ENCODE measurements around the gene AGFG1. TPM values are rescaled to one million over a fixed set of nuclear protein-coding genes. Genes with fewer than 3 reads are reported as not detected.

Gene AGFG1
- total RNA-seq, 2 donors from 2014 or later, result 10.2 to 16.1 TPM

- Histone ChIP-seq H3K36me3 (replicated peaks in 1 of 2; ENCODE audit: insufficient read depth in 1 of 2, low read depth in 2 of 2) (no peaks in the 10 kb centered on the region), H3K27me3 (no peaks in the 10 kb centered on the region), H3K4me1 (peaks cover 51% of the 10 kb centered on the region), H3K9me3 (no peaks in the 10 kb centered on the region), H3K4me3 (no peak overlapping the region), H3K27ac (no peak overlapping the region)
- WGBS, 2 donors, result 86 to 89% methylated on average over 1 of the region's 1 CpG
- TF ChIP-seq CTCF (IDR thresholded peaks at IDR 0.05), result no peak
- no peak for TF ChIP-seq POLR2A (IDR thresholded peaks at IDR 0.05)
- DNase-seq (no peak), ATAC-seq (no peak)
- intact Hi-C loops (cut with DNase I), result no loop called here
Observed at GRCh38 chr2:227506456-227506855, 34.5 kb downstream of the AGFG1 start.

- ATAC-seq, result no peak
- no peak overlapping the region for H3K4me3 ChIP-seq
- no peaks in the 10 kb centered on the region for H3K36me3 ChIP-seq (replicated peaks in 1 of 2; ENCODE audit: insufficient read depth in 1 of 2, low read depth in 2 of 2)
- no peaks in the 10 kb centered on the region for H3K9me3 ChIP-seq
- no peaks in the 10 kb centered on the region for H3K27me3 ChIP-seq
- WGBS, 2 donors, result 68 to 83% methylated on average over 2 of the region's 2 CpGs
- peaks cover 65% of the 10 kb centered on the region for H3K4me1 ChIP-seq
- TF ChIP-seq POLR2A (IDR thresholded peaks at IDR 0.05) (no peak), CTCF (IDR thresholded peaks at IDR 0.05) (no peak)
- no peak for DNase-seq
- H3K27ac ChIP-seq, result no peak overlapping the region
- intact Hi-C loops (cut with DNase I), result no loop called here
Observed at GRCh38 chr2:227507963-227508362, 36.0 kb downstream of the AGFG1 start.

- TF ChIP-seq CTCF (IDR thresholded peaks at IDR 0.05) (no peak), POLR2A (IDR thresholded peaks at IDR 0.05) (no peak)
- H3K27ac ChIP-seq, result no peak overlapping the region
- ATAC-seq (no peak), DNase-seq (no peak)
- peaks cover 61% of the 10 kb centered on the region for H3K4me1 ChIP-seq
- intact Hi-C loops (cut with DNase I), result no loop called here
- H3K36me3 ChIP-seq (replicated peaks in 1 of 2; ENCODE audit: insufficient read depth in 1 of 2, low read depth in 2 of 2), result no peaks in the 10 kb centered on the region
- H3K27me3 ChIP-seq, result no peaks in the 10 kb centered on the region
- no peak overlapping the region for H3K4me3 ChIP-seq
- no peaks in the 10 kb centered on the region for H3K9me3 ChIP-seq
- 82 to 91% methylated on average over 2 of the region's 2 CpGs for WGBS, 2 donors
Observed at GRCh38 chr2:227509076-227509475, 37.1 kb downstream of the AGFG1 start.

GRCh38 chr2:227509824-227510619 is 38.1 kb downstream of the AGFG1 start:
- no peaks in the 10 kb centered on the region for H3K36me3 ChIP-seq (replicated peaks in 1 of 2; ENCODE audit: insufficient read depth in 1 of 2, low read depth in 2 of 2)
- H3K4me1 ChIP-seq, result peaks cover 54% of the 10 kb centered on the region
- intact Hi-C loops (cut with DNase I), result no loop called here
- H3K4me3 ChIP-seq, result no peak overlapping the region
- ATAC-seq (no peak), DNase-seq (no peak)
- H3K27me3 ChIP-seq, result no peaks in the 10 kb centered on the region
- 53 to 58% methylated on average over 4 of the region's 4 CpGs for WGBS, 2 donors
- TF ChIP-seq POLR2A (IDR thresholded peaks at IDR 0.05) (no peak), CTCF (IDR thresholded peaks at IDR 0.05) (no peak)
- H3K27ac ChIP-seq, result no peak overlapping the region
- H3K9me3 ChIP-seq, result no peaks in the 10 kb centered on the region

- ATAC-seq (no peak), DNase-seq (no peak)
- no peaks in the 10 kb centered on the region for H3K9me3 ChIP-seq
- TF ChIP-seq CTCF (IDR thresholded peaks at IDR 0.05) (no peak), POLR2A (IDR thresholded peaks at IDR 0.05) (no peak)
- H3K27me3 ChIP-seq, result no peaks in the 10 kb centered on the region
- no peak overlapping the region for H3K27ac ChIP-seq
- intact Hi-C loops (cut with DNase I), result no loop called here
- WGBS, 2 donors, result 67 to 78% methylated on average over 2 of the region's 2 CpGs
- no peaks in the 10 kb centered on the region for H3K36me3 ChIP-seq (replicated peaks in 1 of 2; ENCODE audit: insufficient read depth in 1 of 2, low read depth in 2 of 2)
- no peak overlapping the region for H3K4me3 ChIP-seq
- peaks cover 59% of the 10 kb centered on the region for H3K4me1 ChIP-seq
Observed at GRCh38 chr2:227510620-227510958, 38.6 kb downstream of the AGFG1 start.

Data from body of pancreas (tissue), 4 donors.